Caco-2 (cell line): Measurements from ENCODE around the gene ZDHHC15. TPM values are rescaled to one million over a fixed set of nuclear protein-coding genes. Genes with fewer than 3 reads are reported as not detected.
"Not testable (repeated sequence)": the region's sequence is repeated elsewhere in the genome, so short reads cannot be mapped to it uniquely, and the experiment has no call there.

ENCODE experiments used
- BruUV-seq: library from RNA; stranded (reverse); fragments of 400-500 nt; replicated peaks from 2 replicates; lab custom pipeline; 2021; lab: Mats Ljungman, UMichigan
- CTCF ChIA-PET: fragments of 300-600 bp; sonication (Branson Sonifier 250); formaldehyde crosslinking; loops from one replicate; lab custom pipeline; 2022; ENCODE audit warnings: antibody characterized with exemption; lab: Charles Lee
- POLR2A ChIA-PET: fragments of 300-600 bp; sonication (Branson Sonifier 250); formaldehyde crosslinking; loops from one replicate; lab custom pipeline; 2022; ENCODE audit warnings: antibody characterized with exemption; lab: Charles Lee
- DNase-seq, 2 experiments: peaks; one replicate each; pipeline versions ENCODE4 v3.0.0 to v3.0.0-alpha.2; 2020 to 2022
- H3K27me3 ChIP-seq: replicated peaks from 2 replicates; pipeline ENCODE4 v1.6.0; 2011; ENCODE audit warnings: low read length; ENCODE audit not compliant: control insufficient read depth, insufficient read depth
- H3K36me3 ChIP-seq: 2 replicates; pipeline ENCODE4 v1.5.1; 2011; ENCODE audit warnings: low read length; ENCODE audit not compliant: control insufficient read depth, insufficient read depth
- H3K4me1 ChIP-seq: fragments of 250-450 bp; sonication (Bioruptor Pico); 2 replicates; pipeline ENCODE4 v1.5.1; 2020; ENCODE audit warnings: mild to moderate bottlenecking
- H3K4me3 ChIP-seq: 2 replicates; pipeline ENCODE4 v1.5.1; 2011; ENCODE audit warnings: low read depth, mild to moderate bottlenecking, control low read depth, low read length
- H3K9me3 ChIP-seq: fragments of 250-450 bp; sonication (Bioruptor Pico); 2 replicates; pipeline ENCODE4 v1.5.1; 2020; ENCODE audit warnings: mild to moderate bottlenecking, moderate library complexity
- H3K27ac Mint-ChIP-seq: one replicate; pipeline ENCODE4 v1.8.0; 2022; ENCODE audit warnings: mixed read lengths; ENCODE audit not compliant: unreplicated experiment
- H3K27me3 Mint-ChIP-seq: one replicate; pipeline ENCODE4 v1.8.0; 2022; ENCODE audit warnings: mixed read lengths; ENCODE audit not compliant: insufficient read depth, unreplicated experiment
- H3K36me3 Mint-ChIP-seq: one replicate; pipeline ENCODE4 v1.8.0; 2022; ENCODE audit warnings: mild to moderate bottlenecking, mixed read lengths; ENCODE audit not compliant: insufficient read depth, unreplicated experiment
- H3K4me1 Mint-ChIP-seq: one replicate; pipeline ENCODE4 v1.8.0; 2022; ENCODE audit warnings: low read depth, mixed read lengths; ENCODE audit not compliant: unreplicated experiment
- H3K4me3 Mint-ChIP-seq: one replicate; pipeline ENCODE4 v1.8.0; 2022; ENCODE audit warnings: mild to moderate bottlenecking, moderate library complexity, mixed read lengths; ENCODE audit not compliant: unreplicated experiment
- H3K9me3 Mint-ChIP-seq: one replicate; pipeline ENCODE4 v1.8.0; 2022; ENCODE audit warnings: mixed read lengths; ENCODE audit not compliant: unreplicated experiment
- intact Hi-C: fragments of 100-400 bp; cut with micrococcal nuclease; formaldehyde crosslinking; loops from one replicate; pipeline ENCODE4 v1.10.0; 2022; ENCODE audit not compliant: unreplicated experiment
- total RNA-seq: library from RNA; stranded (reverse); gene quantifications from 2 replicates; pipeline ENCODE4 v1.2.3, GENCODE V29; 2022
- TF ChIP-seq, protein P1 (sequence below), 2 experiments: fragments of 200-600 bp in 1 of 2; IDR thresholded peaks; 1 replicate in 1 of 2; 2 replicates in 1 of 2; pipeline versions ENCODE4 v1.5.1 to v1.8.0; 2011 to 2022; ENCODE audit warnings: antibody characterized with exemption in 1 of 2, control low read depth in 1 of 2, inconsistent platforms in 1 of 2, low read depth in 1 of 2, low read length in 1 of 2, mild to moderate bottlenecking in 1 of 2, moderate library complexity in 1 of 2; ENCODE audit not compliant: insufficient read depth in 1 of 2, severe bottlenecking in 1 of 2, unreplicated experiment in 1 of 2

Gene ZDHHC15
- total RNA-seq, 1 experiment from 2014 or later: not detected

DNA sequence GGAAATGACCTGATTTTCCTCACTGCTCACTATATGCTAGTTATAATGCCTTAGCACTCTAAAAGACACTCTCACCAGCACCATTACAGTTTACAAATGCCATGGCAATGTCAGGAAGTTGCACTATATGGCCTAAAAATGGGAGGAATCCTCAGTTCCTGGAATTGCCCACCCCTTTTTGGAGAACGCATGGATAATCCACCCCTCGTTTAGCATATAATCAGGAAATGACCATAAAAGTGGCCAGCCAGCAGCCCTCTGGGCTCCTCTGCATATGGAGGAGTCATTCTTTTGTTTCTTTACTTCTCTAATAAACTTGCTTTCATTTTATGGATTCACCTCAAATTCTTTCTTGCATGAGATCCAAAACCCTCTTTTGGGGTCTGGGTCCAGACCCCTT, 156.0 kb downstream of the ZDHHC15 start:
- Histone ChIP-seq H3K4me1 (0 out of 2 replicates have a peak, but pooled peaks cover 3% of the 10 kb centered on the region), H3K36me3 (no peaks in the 10 kb centered on the region), H3K4me3 (no peak overlapping the region), H3K9me3 (no peaks in the 10 kb centered on the region), H3K27me3 (no peaks in the 10 kb centered on the region)
- Mint-ChIP-seq H3K36me3 (no peaks in the 10 kb centered on the region), H3K27me3 (no peaks in the 10 kb centered on the region), H3K4me3 (no peak overlapping the region), H3K9me3 (no peaks in the 10 kb centered on the region), H3K27ac (no peak overlapping the region), H3K4me1 (no peaks in the 10 kb centered on the region)
- no TSS peak for BruUV-seq
- TF ChIP-seq, protein P1, sequence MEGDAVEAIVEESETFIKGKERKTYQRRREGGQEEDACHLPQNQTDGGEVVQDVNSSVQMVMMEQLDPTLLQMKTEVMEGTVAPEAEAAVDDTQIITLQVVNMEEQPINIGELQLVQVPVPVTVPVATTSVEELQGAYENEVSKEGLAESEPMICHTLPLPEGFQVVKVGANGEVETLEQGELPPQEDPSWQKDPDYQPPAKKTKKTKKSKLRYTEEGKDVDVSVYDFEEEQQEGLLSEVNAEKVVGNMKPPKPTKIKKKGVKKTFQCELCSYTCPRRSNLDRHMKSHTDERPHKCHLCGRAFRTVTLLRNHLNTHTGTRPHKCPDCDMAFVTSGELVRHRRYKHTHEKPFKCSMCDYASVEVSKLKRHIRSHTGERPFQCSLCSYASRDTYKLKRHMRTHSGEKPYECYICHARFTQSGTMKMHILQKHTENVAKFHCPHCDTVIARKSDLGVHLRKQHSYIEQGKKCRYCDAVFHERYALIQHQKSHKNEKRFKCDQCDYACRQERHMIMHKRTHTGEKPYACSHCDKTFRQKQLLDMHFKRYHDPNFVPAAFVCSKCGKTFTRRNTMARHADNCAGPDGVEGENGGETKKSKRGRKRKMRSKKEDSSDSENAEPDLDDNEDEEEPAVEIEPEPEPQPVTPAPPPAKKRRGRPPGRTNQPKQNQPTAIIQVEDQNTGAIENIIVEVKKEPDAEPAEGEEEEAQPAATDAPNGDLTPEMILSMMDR (IDR thresholded peaks at IDR 0.05; ENCODE audit: insufficient read depth in 1 of 2, low read depth in 1 of 2, low read length in 1 of 2, severe bottlenecking in 1 of 2, unreplicated experiment in 1 of 2): no peak
- no peak for DNase-seq
- intact Hi-C loops: no loop called here
- CTCF ChIA-PET: no interaction called here
- POLR2A ChIA-PET: no interaction called here

DNA sequence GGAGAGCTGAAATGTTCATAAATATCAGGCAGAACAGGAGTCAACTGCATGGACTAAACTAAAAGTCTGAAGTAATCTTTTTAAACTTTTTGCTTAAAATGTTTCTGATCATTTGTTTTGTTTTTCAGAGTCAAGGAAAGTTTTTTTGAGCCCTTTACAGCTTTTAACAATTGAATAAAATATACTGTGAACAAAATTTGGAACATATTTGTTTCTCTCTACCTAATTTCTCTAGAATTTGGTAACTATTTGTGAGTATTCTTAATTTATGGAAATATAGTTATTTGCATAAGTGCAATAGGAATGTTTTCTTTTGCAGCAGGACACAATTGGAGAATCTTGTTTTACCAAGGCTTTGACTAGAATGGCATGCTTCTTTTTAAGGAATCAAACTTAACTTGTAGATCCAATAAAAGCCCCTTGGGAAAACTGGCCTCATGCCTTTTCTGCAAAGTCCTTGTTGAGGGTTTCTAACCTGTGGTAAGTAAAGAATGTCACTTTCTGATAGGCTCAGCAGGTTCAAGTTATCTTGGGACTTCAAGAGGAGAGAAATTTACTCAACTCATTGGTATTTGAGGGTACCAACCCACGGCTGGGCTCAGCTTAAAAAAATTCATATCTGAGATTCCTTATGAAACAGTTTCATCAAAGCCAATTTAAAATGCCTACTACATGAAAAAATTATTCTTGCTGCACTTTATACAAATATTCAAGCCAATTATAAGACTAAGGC, 157.4 kb downstream of the ZDHHC15 start:
- Mint-ChIP-seq H3K27me3 (no peaks in the 10 kb centered on the region), H3K4me3 (no peak overlapping the region), H3K4me1 (no peaks in the 10 kb centered on the region), H3K9me3 (no peaks in the 10 kb centered on the region), H3K36me3 (no peaks in the 10 kb centered on the region), H3K27ac (no peak overlapping the region)
- ChIA-PET POLR2A (no interaction called here), CTCF (no interaction called here)
- H3K36me3 ChIP-seq: no peaks in the 10 kb centered on the region
- intact Hi-C loops: no loop called here
- no peak for DNase-seq
- TF ChIP-seq, protein P1 (IDR thresholded peaks at IDR 0.05; ENCODE audit: insufficient read depth in 1 of 2, low read depth in 1 of 2, low read length in 1 of 2, severe bottlenecking in 1 of 2, unreplicated experiment in 1 of 2): no peak
- no TSS peak for BruUV-seq
- H3K27me3 ChIP-seq: no peaks in the 10 kb centered on the region
- H3K9me3 ChIP-seq: no peaks in the 10 kb centered on the region
- H3K4me3 ChIP-seq: no peak overlapping the region
- H3K4me1 ChIP-seq: 0 out of 2 replicates have a peak, but pooled peaks cover 3% of the 10 kb centered on the region

DNA sequence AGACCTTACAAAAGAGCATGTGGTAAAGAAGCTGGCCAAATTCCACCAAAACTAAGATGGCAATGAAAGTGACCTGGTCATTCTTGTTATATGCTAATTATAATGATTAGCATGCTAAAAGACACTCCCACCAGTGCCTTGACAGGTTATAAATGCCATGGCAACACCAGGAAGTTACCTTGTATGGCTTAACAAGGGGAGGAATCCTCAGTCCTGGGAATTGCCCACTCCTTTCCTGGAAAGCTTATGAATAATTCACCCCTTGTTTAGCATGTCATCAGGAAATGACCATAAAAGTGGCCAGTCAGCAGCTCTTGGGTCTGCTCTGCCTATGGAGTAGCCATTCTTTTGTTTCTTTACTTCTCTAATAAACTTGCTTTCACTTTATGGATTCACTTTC, 161.0 kb downstream of the ZDHHC15 start:
- POLR2A ChIA-PET: no interaction called here
- no peaks in the 10 kb centered on the region for H3K27me3 Mint-ChIP-seq
- intact Hi-C loops: no loop called here
- no peaks in the 10 kb centered on the region for H3K9me3 Mint-ChIP-seq
- no peaks in the 10 kb centered on the region for H3K4me1 Mint-ChIP-seq
- H3K4me3 Mint-ChIP-seq: no peak overlapping the region
- no peak for DNase-seq
- Histone ChIP-seq H3K4me3 (no peak overlapping the region), H3K9me3 (no peaks in the 10 kb centered on the region), H3K27me3 (no peaks in the 10 kb centered on the region), H3K36me3 (no peaks in the 10 kb centered on the region), H3K4me1 (no peaks in the 10 kb centered on the region)
- CTCF ChIA-PET: no interaction called here
- BruUV-seq: no TSS peak
- TF ChIP-seq, protein P1 (IDR thresholded peaks at IDR 0.05; ENCODE audit: insufficient read depth in 1 of 2, low read depth in 1 of 2, low read length in 1 of 2, severe bottlenecking in 1 of 2, unreplicated experiment in 1 of 2): no peak
- no peaks in the 10 kb centered on the region for H3K36me3 Mint-ChIP-seq
- no peak overlapping the region for H3K27ac Mint-ChIP-seq

DNA sequence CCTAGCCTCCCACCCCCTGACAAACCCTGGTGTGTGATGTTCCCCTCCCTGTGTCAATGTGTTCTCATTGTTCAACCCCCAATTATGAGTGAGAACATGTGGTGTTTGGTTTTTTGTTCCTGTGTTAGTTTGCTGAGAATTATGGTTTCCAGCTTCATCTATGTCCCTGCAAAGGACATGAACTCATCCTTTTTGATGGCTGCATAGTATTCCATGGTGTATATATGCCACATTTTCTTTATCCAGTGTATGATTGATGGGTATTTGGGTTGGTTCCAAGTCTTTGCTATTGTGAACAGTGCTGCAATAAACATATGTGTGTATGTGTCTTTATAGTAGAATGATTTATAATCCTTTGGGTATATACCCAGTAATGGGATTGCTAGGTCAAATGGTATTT, 174.2 kb downstream of the ZDHHC15 start:
- H3K4me1 ChIP-seq, intact Hi-C loops, DNase-seq, BruUV-seq, H3K9me3 Mint-ChIP-seq, H3K4me1 Mint-ChIP-seq, H3K27me3 Mint-ChIP-seq, H3K9me3 ChIP-seq, H3K27me3 ChIP-seq, H3K4me3 ChIP-seq, H3K4me3 Mint-ChIP-seq, H3K36me3 ChIP-seq, POLR2A ChIA-PET, H3K36me3 Mint-ChIP-seq, H3K27ac Mint-ChIP-seq, CTCF ChIA-PET: not testable (repeated sequence)
